ENCODE data around the gene DLX3. TPM values are rescaled to one million over a fixed set of nuclear protein-coding genes. Genes with fewer than 3 reads are reported as not detected.
A peak's percentile ranks its signal among the peaks of the same experiment; 100 is the strongest.

Gene DLX3
- polyA plus RNA-seq, 1 of the 3 experiments (the other 2 are of a cell fraction) = not detected

GRCh38 chr17:50027172-50027880 lies 32.3 kb upstream of the DLX3 start (continued):
- peak in 1 of 2 experiments; percentile 94; a peak in 2 of 4 replicates for TF ChIP-seq EP300 (IDR thresholded peaks at IDR 0.05; ENCODE audit: borderline replicate concordance in 1 of 2, low read depth in 1 of 2, low read length in 1 of 2)
- TF ChIP-seq PBX3 (IDR thresholded peaks at IDR 0.05) = peak; percentile 87
- TF ChIP-seq TAF1 (IDR thresholded peaks at IDR 0.05; ENCODE audit: borderline replicate concordance, low read depth, low read length) = peak; percentile 76; the same call in 1 of the 2 replicates
- no peak; the same call in 1 of the 2 replicates for TF ChIP-seq RAD21 (IDR thresholded peaks at IDR 0.05; ENCODE audit: low read length)
- TF ChIP-seq RFX5 (IDR thresholded peaks at IDR 0.05; ENCODE audit: low read length) = no peak
- peak; percentile 95 for TF ChIP-seq JUND (IDR thresholded peaks at IDR 0.05)
- TF ChIP-seq MAX (IDR thresholded peaks at IDR 0.05; ENCODE audit: low read depth) = peak; percentile 89
- TF ChIP-seq REST (IDR thresholded peaks at IDR 0.05; ENCODE audit: low read depth, low read length) = peak; percentile 82
- TF ChIP-seq SIN3A (IDR thresholded peaks at IDR 0.05; ENCODE audit: borderline replicate concordance, low read depth, low read length) = peak; percentile 93
- TF ChIP-seq EZH2phosphoT487 (IDR thresholded peaks at IDR 0.05; ENCODE audit: borderline replicate concordance, low read depth) = no peak
- peak; percentile 81 for TF ChIP-seq TEAD4 (IDR thresholded peaks at IDR 0.05; ENCODE audit: borderline replicate concordance, insufficient read depth)
- no peak for TF ChIP-seq NRF1 (IDR thresholded peaks at IDR 0.05; ENCODE audit: low read depth, low read length)
- TF ChIP-seq FOXM1 (IDR thresholded peaks at IDR 0.05; ENCODE audit: low read depth) = peak; percentile 39; the same call in 1 of the 2 replicates
- peak; percentile 92 for TF ChIP-seq TCF12 (IDR thresholded peaks at IDR 0.05)
- TF ChIP-seq FOXJ3 (CRISPR knock-in tag; IDR thresholded peaks at IDR 0.05) = no peak
- TF ChIP-seq CHD2 (IDR thresholded peaks at IDR 0.05; ENCODE audit: low read length, partially characterized antibody) = no peak
- TF ChIP-seq IRF3 (IDR thresholded peaks at IDR 0.05; ENCODE audit: low read depth, low read length) = no peak
- TF ChIP-seq RXRA (IDR thresholded peaks at IDR 0.05; ENCODE audit: borderline replicate concordance, low read depth) = peak; percentile 95; the same call in 1 of the 2 replicates
- TF ChIP-seq MEF2A (IDR thresholded peaks at IDR 0.05; ENCODE audit: borderline replicate concordance, low read depth) = no peak
- no peak for TF ChIP-seq RCOR1 (IDR thresholded peaks at IDR 0.05; ENCODE audit: low read length)
